NB4 (cell line): ENCODE data around the gene RAB11B.
"Not testable (repeated sequence)": the region's sequence is repeated elsewhere in the genome, so short reads cannot be mapped to it uniquely, and the experiment has no call there.

ENCODE experiments used
- MYC ChIP-seq: IDR thresholded peaks from 2 replicates; pipeline ENCODE4 v1.6.1; 2011; ENCODE audit warnings: low read depth, low read length
- POLR2A ChIP-seq: IDR thresholded peaks from 2 replicates; pipeline ENCODE4 v1.6.1; 2011; ENCODE audit warnings: mild to moderate bottlenecking; ENCODE audit not compliant: insufficient read length; ENCODE audit errors: extremely low read depth
- TF ChIP-seq, protein P1 (sequence below): IDR thresholded peaks from one replicate; pipeline ENCODE4 v1.5.1; 2012; ENCODE audit warnings: low read depth, low read length

DNA sequence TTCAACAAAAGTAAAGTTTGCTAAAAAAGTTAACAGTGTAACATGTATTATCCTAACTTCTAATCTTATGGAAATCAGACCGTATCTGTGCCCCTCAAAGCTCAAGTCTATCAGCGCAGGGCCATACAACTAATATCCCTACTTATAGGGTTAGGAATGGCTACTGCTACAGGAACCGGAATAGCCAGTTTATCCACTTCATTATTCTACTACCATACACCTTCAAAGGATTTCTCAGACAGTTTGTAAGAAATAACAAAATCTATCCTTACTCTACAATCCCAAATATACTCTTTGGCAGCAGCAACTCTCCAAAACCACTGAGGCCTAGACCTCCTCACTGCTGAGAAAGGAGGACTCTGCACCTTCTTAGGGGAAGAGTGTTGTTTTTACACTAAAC lies 4.6 kb upstream of the RAB11B start:
- TF ChIP-seq, protein P1, sequence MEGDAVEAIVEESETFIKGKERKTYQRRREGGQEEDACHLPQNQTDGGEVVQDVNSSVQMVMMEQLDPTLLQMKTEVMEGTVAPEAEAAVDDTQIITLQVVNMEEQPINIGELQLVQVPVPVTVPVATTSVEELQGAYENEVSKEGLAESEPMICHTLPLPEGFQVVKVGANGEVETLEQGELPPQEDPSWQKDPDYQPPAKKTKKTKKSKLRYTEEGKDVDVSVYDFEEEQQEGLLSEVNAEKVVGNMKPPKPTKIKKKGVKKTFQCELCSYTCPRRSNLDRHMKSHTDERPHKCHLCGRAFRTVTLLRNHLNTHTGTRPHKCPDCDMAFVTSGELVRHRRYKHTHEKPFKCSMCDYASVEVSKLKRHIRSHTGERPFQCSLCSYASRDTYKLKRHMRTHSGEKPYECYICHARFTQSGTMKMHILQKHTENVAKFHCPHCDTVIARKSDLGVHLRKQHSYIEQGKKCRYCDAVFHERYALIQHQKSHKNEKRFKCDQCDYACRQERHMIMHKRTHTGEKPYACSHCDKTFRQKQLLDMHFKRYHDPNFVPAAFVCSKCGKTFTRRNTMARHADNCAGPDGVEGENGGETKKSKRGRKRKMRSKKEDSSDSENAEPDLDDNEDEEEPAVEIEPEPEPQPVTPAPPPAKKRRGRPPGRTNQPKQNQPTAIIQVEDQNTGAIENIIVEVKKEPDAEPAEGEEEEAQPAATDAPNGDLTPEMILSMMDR = not testable (repeated sequence)
- not testable (repeated sequence) for TF ChIP-seq MYC, POLR2A
